Measurements from ENCODE around the gene CGB7.

Gene CGB7

DNA sequence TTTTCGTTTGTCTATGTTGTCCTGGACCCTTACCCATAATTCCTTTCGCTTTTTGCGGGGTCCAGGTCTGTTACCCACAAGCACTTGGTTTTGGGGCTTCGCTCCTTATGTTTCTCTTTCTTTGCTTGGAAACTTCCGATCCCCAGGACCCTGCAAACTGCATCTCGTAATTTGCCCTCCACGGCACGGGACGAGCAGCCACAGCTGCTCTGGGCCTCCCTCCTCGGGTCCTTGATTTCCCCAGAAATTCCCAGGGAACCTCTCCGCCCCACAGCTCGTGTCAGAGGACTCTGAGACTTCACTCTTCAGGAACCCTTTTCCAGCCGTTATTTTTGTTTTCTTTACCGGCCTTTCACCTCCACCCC, 28.3 kb upstream of the CGB7 start:
- TF ChIP-seq, protein P1, sequence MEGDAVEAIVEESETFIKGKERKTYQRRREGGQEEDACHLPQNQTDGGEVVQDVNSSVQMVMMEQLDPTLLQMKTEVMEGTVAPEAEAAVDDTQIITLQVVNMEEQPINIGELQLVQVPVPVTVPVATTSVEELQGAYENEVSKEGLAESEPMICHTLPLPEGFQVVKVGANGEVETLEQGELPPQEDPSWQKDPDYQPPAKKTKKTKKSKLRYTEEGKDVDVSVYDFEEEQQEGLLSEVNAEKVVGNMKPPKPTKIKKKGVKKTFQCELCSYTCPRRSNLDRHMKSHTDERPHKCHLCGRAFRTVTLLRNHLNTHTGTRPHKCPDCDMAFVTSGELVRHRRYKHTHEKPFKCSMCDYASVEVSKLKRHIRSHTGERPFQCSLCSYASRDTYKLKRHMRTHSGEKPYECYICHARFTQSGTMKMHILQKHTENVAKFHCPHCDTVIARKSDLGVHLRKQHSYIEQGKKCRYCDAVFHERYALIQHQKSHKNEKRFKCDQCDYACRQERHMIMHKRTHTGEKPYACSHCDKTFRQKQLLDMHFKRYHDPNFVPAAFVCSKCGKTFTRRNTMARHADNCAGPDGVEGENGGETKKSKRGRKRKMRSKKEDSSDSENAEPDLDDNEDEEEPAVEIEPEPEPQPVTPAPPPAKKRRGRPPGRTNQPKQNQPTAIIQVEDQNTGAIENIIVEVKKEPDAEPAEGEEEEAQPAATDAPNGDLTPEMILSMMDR (conservative IDR thresholded peaks at IDR 0.05; ENCODE audit: low read depth, low read length) = no peak
- Histone ChIP-seq H3K27ac (peak overlapping the region; percentile 54), H3K79me2 (ENCODE audit: insufficient read depth, low read depth) (peaks cover 55% of the 10 kb centered on the region), H3K4me3 (IDR thresholded peaks at IDR 0.05; ENCODE audit: insufficient read depth, low read depth, low read length) (peak overlapping the region; percentile 81), H3K9ac (peak overlapping the region; percentile 81), H3K4me2 (peak overlapping the region; percentile 95), H2AFZ (ENCODE audit: low read depth) (peak overlapping the region; percentile 80), H4K20me1 (ENCODE audit: insufficient read depth) (peaks cover 30% of the 10 kb centered on the region), H3K4me1 (ENCODE audit: low read depth, poor library complexity, severe bottlenecking) (peaks cover 35% of the 10 kb centered on the region), H3K27me3 (ENCODE audit: insufficient read depth, low read depth) (no peaks in the 10 kb centered on the region), H3K36me3 (ENCODE audit: insufficient read depth) (peaks cover 19% of the 10 kb centered on the region; the same call in 1 of the 2 replicates)

DNA sequence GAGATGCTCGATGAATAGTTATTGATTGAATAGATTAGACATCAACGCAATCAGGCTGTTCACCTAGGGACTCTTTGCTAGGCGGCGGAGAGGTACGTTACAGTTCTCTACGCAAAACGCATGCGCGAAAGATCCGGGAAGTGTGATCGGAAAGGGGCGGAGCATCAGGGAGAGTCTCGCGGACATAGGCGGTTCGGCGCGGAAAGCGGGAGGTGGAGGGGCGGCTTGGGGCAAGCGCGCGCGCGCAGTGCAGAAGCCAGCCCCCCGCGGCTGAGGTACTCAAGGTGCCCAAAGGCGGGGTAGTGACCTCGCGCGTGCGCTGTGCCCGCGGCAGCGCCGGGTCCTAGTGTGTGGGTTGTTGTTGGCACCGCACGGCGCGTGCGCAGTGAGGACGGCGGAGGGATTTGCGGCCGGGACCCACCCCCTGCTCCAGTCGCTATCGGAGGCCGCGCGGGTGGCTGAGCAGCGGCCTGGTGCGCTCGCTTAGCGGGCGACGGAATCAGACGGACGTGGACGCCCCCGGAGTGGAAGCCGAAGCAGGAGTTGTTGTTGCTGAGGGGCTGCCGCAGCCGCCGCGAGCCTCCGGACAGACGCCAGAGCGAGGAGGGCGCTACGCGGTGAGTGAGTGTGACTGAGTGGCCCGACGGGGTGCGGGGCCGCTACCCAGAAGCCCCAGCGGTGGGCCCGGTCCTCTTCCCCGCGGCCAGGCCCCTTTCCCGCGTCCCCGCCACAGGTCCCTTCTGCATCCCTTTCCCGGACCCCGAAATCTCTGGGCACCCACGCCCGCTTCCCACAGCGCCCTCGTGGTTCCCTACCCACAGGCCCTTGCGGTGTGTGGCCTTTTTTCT, 27.7 kb upstream of the CGB7 start, which contains the start of gene SNRNP70:
Gene SNRNP70, plus strand, starts transcription at position 432 of the 848 bp plus-strand sequence. CDS start 964 bp downstream, outside the sequence.
- H4K20me1 ChIP-seq (ENCODE audit: insufficient read depth) = peaks cover 26% of the 10 kb centered on the region
- H3K4me1 ChIP-seq (ENCODE audit: low read depth, poor library complexity, severe bottlenecking) = peaks cover 29% of the 10 kb centered on the region
- H3K9ac ChIP-seq = peak within 1 kb of the TSS; percentile 81
- peaks cover 13% of the 10 kb centered on the region; the same call in 1 of the 2 replicates for H3K36me3 ChIP-seq (ENCODE audit: insufficient read depth)
- H3K79me2 ChIP-seq (ENCODE audit: insufficient read depth, low read depth) = peaks cover 49% of the 10 kb centered on the region
- peak within 1 kb of the TSS; percentile 54 for H3K27ac ChIP-seq
- no peaks in the 10 kb centered on the region for H3K27me3 ChIP-seq (ENCODE audit: insufficient read depth, low read depth)
- H3K4me3 ChIP-seq (IDR thresholded peaks at IDR 0.05; ENCODE audit: insufficient read depth, low read depth, low read length) = peak within 1 kb of the TSS; percentile 81
- TF ChIP-seq, protein P1 (conservative IDR thresholded peaks at IDR 0.05; ENCODE audit: low read depth, low read length) = no peak
- peak within 1 kb of the TSS; percentile 95 for H3K4me2 ChIP-seq
- H2AFZ ChIP-seq (ENCODE audit: low read depth) = peak within 1 kb of the TSS; percentile 80

DNA sequence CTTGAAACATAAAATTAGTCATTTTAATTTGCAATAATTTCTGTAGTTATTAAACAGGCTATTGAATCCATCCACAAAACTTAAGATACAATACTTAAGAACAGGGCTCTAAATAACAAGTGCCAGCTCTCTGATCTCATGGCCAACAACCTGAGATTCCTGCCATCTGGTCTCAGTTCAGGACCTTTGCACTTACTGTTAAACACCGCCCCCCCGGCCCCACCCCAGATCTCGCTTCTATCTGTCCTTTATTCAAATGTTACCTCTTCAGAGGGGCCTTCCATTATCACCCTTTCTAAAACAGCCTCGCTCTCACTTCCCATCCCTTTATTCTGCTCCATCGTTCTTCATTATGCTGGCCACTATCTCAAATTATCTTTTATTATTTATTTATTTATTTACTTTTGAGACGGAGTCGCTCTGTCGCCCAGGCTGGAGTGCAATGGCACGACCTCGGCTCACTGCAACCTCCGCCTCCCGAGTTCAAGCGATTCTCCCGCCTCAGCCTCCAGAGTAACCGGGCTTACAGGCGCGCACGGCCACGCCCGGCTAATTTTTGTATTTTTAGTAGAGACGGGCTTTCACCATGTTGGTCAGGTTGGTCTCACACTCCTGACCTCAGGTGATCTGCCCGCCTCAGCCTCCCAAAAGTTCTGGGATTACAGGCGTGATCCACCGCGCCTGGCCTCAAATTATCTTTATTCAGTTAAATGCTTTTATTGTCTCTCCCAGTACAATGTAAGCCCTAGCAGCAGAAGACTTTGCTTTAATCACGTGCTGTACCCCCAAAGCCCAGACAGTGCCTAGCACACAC, 26.9 kb upstream of the CGB7 start:
- TF ChIP-seq, protein P1 (conservative IDR thresholded peaks at IDR 0.05; ENCODE audit: low read depth, low read length) = no peak
- Histone ChIP-seq H3K79me2 (ENCODE audit: insufficient read depth, low read depth) (peaks cover 42% of the 10 kb centered on the region), H2AFZ (ENCODE audit: low read depth) (peak overlapping the region; percentile 80), H3K27ac (no peak overlapping the region), H4K20me1 (ENCODE audit: insufficient read depth) (peaks cover 24% of the 10 kb centered on the region), H3K4me1 (ENCODE audit: low read depth, poor library complexity, severe bottlenecking) (peaks cover 23% of the 10 kb centered on the region), H3K36me3 (ENCODE audit: insufficient read depth) (peaks cover 11% of the 10 kb centered on the region; the same call in 1 of the 2 replicates), H3K9ac (peak overlapping the region; percentile 81; the same call in 1 of the 2 replicates), H3K4me3 (IDR thresholded peaks at IDR 0.05; ENCODE audit: insufficient read depth, low read depth, low read length) (no peak overlapping the region), H3K4me2 (peak overlapping the region; percentile 83), H3K27me3 (ENCODE audit: insufficient read depth, low read depth) (no peaks in the 10 kb centered on the region)

DNA sequence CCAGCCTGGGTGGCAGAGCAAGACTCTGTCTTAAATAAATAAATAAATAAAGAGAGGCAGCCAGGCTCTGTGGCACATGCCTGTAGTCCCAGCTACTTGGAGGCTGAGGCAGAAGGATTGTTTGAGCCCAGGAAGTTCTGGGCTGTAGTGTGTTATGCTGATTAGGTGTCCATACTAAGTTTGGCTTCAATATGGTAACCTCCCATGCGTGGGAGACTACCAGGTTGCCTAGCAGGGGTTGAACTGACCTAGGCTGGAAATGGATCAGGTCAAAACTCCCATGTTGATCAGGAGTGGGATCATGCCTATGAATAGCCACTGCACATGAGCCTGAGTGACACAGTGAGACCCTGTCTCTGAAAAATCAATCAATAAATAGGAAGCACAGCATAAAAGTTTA, 23.7 kb upstream of the CGB7 start:
- Histone ChIP-seq H3K36me3 (ENCODE audit: insufficient read depth) (no peaks in the 10 kb centered on the region), H3K9ac (no peak overlapping the region), H3K4me1 (ENCODE audit: low read depth, poor library complexity, severe bottlenecking) (peaks cover 8% of the 10 kb centered on the region), H4K20me1 (ENCODE audit: insufficient read depth) (0 out of 2 replicates have a peak, but pooled peaks cover under 1% of the 10 kb centered on the region), H3K4me2 (no peak overlapping the region), H3K79me2 (ENCODE audit: insufficient read depth, low read depth) (peaks cover 10% of the 10 kb centered on the region), H2AFZ (ENCODE audit: low read depth) (no peak overlapping the region), H3K27me3 (ENCODE audit: insufficient read depth, low read depth) (no peaks in the 10 kb centered on the region), H3K4me3 (IDR thresholded peaks at IDR 0.05; ENCODE audit: insufficient read depth, low read depth, low read length) (no peak overlapping the region), H3K27ac (no peak overlapping the region)
- TF ChIP-seq, protein P1 (conservative IDR thresholded peaks at IDR 0.05; ENCODE audit: low read depth, low read length) = no peak

Data from KMS-11 (cell line).